Measurements from ENCODE around the gene ABCC4. TPM values are rescaled to one million over a fixed set of nuclear protein-coding genes. Genes with fewer than 3 reads are reported as not detected.
A peak's percentile ranks its signal among the peaks of the same experiment; 100 is the strongest.

The ABCC4 gene
- 10 to 100 TPM; 16.5 to 21.8 (median 20.1) TPM for polyA plus RNA-seq (ENCODE audit: insufficient read length in 3 of 3)
- long read RNA-seq, donor 1, full-length matches to known transcripts = 2 of 10 reads
- long read RNA-seq, donor 1, partial matches to known transcripts = 0 of 10 reads
- long read RNA-seq, donor 1, other reads (novel, unspliced or antisense) = 8 of 10 reads
- long read RNA-seq, donor 2, full-length matches to known transcripts = 2 of 2 reads
- long read RNA-seq, donor 2, partial matches to known transcripts = 0 of 2 reads
- long read RNA-seq, donor 2, other reads (novel, unspliced or antisense) = 0 of 2 reads
- long read RNA-seq, donor 3, partial matches to known transcripts = 0 of 1 reads
- long read RNA-seq, donor 3, other reads (novel, unspliced or antisense) = 0 of 1 reads
- long read RNA-seq, donor 4, partial matches to known transcripts = 0 of 5 reads
- long read RNA-seq, donor 4, other reads (novel, unspliced or antisense) = 5 of 5 reads
- long read RNA-seq, donor 5, full-length matches to known transcripts = 1 of 1 reads
- long read RNA-seq, donor 5, partial matches to known transcripts = 0 of 1 reads
- long read RNA-seq, donor 5, other reads (novel, unspliced or antisense) = 0 of 1 reads
- long read RNA-seq, donor 6 = 0 reads
- long read RNA-seq, donor 7, full-length matches to known transcripts = 2 of 2 reads
- long read RNA-seq, donor 7, partial matches to known transcripts = 0 of 2 reads
- long read RNA-seq, donor 7, other reads (novel, unspliced or antisense) = 0 of 2 reads
- long read RNA-seq, donor 8 = 0 reads
- long read RNA-seq, donor 9, partial matches to known transcripts = 0 of 1 reads
- long read RNA-seq, donor 9, other reads (novel, unspliced or antisense) = 0 of 1 reads
- long read RNA-seq, donor 10 = 0 reads
- long read RNA-seq, donor 11 = 0 reads
- long read RNA-seq, donor 12, full-length matches to known transcripts = 1 of 1 reads
- long read RNA-seq, donor 12, partial matches to known transcripts = 0 of 1 reads
- long read RNA-seq, donor 12, other reads (novel, unspliced or antisense) = 0 of 1 reads
- long read RNA-seq, donor 13 = 0 reads
- long read RNA-seq, donor 14 = 0 reads
- long read RNA-seq, donor 15 = 0 reads
- long read RNA-seq, donor 16 = 0 reads

GRCh38 chr13:95301183-95301967, at the start of gene ABCC4:
Gene ABCC4, minus strand, starts transcription at chr13:95301451. Its CDS starts 137 bp downstream, at chr13:95301314.
- peak; percentile 67 for DNase-seq

GRCh38 chr13:95349267-95349666, 48.0 kb upstream of the ABCC4 start:
- DNase-seq = no peak

- no peak for DNase-seq
Observed at GRCh38 chr13:95343944-95344343, 42.7 kb upstream of the ABCC4 start.

GRCh38 chr13:95341441-95341840, 40.2 kb upstream of the ABCC4 start:
- no peak for DNase-seq

GRCh38 chr13:95338905-95339304, 37.7 kb upstream of the ABCC4 start:
- no peak for DNase-seq

GRCh38 chr13:95337597-95337996, 36.3 kb upstream of the ABCC4 start:
- no peak for DNase-seq

- no peak for DNase-seq
Observed at GRCh38 chr13:95335667-95336066, 34.4 kb upstream of the ABCC4 start.

GRCh38 chr13:95328386-95328785, 27.1 kb upstream of the ABCC4 start:
- no peak for DNase-seq

- no peak for DNase-seq
Observed at GRCh38 chr13:95327190-95327589, 25.9 kb upstream of the ABCC4 start.

- no peak for DNase-seq
Observed at GRCh38 chr13:95326695-95327094, 25.4 kb upstream of the ABCC4 start.

- no peak for DNase-seq
Observed at GRCh38 chr13:95325485-95325884, 24.2 kb upstream of the ABCC4 start.

- DNase-seq = no peak
Observed at GRCh38 chr13:95323930-95324662, 22.8 kb upstream of the ABCC4 start.

GRCh38 chr13:95319551-95320274, 18.5 kb upstream of the ABCC4 start:
- no peak for DNase-seq

GRCh38 chr13:95317039-95317989, 16.1 kb upstream of the ABCC4 start:
- DNase-seq = no peak

- no peak for DNase-seq
Observed at GRCh38 chr13:95315752-95316151, 14.5 kb upstream of the ABCC4 start.

GRCh38 chr13:95307507-95307906, 6.3 kb upstream of the ABCC4 start:
- no peak for DNase-seq

GRCh38 chr13:95304453-95304852, 3.2 kb upstream of the ABCC4 start:
- DNase-seq = no peak

GRCh38 chr13:95301968-95302393, 730 bp upstream of the ABCC4 start:
- DNase-seq = peak; percentile 64

- peak; percentile 54 for DNase-seq
Observed at GRCh38 chr13:95300625-95301182, 547 bp downstream of the ABCC4 start.
